OCI-LY1 (cell line): ENCODE data around the gene AUP1.

ENCODE experiments used
- H2AFZ ChIP-seq: fragments of 200-600 bp; sonication (generic), shearing (Covaris generic); 2 replicates; pipeline ENCODE4 v1.6.0; 2014; ENCODE audit warnings: antibody characterized with exemption, mild to moderate bottlenecking, low read length
- H3F3A ChIP-seq: fragments of 200-600 bp; sonication (generic), shearing (Covaris generic); 2 replicates; pipeline ENCODE4 v1.6.0; 2014; ENCODE audit warnings: mild to moderate bottlenecking, antibody characterized with exemption, low read length, moderate library complexity; ENCODE audit not compliant: insufficient read depth
- H3K27ac ChIP-seq: fragments of 200-600 bp; sonication (generic); 2 replicates; pipeline ENCODE4 v1.5.1; 2014; ENCODE audit warnings: low read length, mixed run types, mild to moderate bottlenecking, low read depth; ENCODE audit not compliant: poor library complexity, severe bottlenecking
- H3K27me3 ChIP-seq: fragments of 200-600 bp; sonication (generic); 2 replicates; pipeline ENCODE4 v1.6.0; 2014; ENCODE audit warnings: antibody characterized with exemption, mild to moderate bottlenecking, low read length, moderate library complexity; ENCODE audit not compliant: insufficient read depth
- H3K36me3 ChIP-seq: fragments of 200-600 bp; sonication (generic); 2 replicates; pipeline ENCODE4 v1.6.1; 2014; ENCODE audit warnings: mild to moderate bottlenecking, antibody characterized with exemption, low read length, moderate library complexity, mixed read lengths; ENCODE audit not compliant: insufficient read depth
- H3K4me1 ChIP-seq: fragments of 200-600 bp; sonication (generic); 2 replicates; pipeline ENCODE4 v1.5.1; 2014; ENCODE audit warnings: mild to moderate bottlenecking, low read length, moderate library complexity; ENCODE audit not compliant: insufficient read depth, severe bottlenecking
- H3K4me2 ChIP-seq: fragments of 200-600 bp; sonication (generic), shearing (Covaris generic); 2 replicates; pipeline ENCODE4 v1.6.1; 2014; ENCODE audit warnings: low read length
- H3K4me3 ChIP-seq: fragments of 200-600 bp; sonication (generic); 2 replicates; pipeline ENCODE4 v1.5.1; 2014; ENCODE audit warnings: low read length, low read depth, mild to moderate bottlenecking, mixed read lengths; ENCODE audit not compliant: poor library complexity, severe bottlenecking
- H3K79me2 ChIP-seq: fragments of 200-600 bp; shearing (Covaris generic); 2 replicates; pipeline ENCODE4 v1.6.1; 2016; ENCODE audit warnings: mixed run types, low read length, mixed read lengths; ENCODE audit not compliant: insufficient read depth
- H3K9ac ChIP-seq: fragments of 200-600 bp; sonication (generic), shearing (Covaris generic); 2 replicates; pipeline ENCODE4 v1.6.1; 2014; ENCODE audit warnings: mild to moderate bottlenecking, low read length, mixed read lengths
- H3K9me2 ChIP-seq: fragments of 200-600 bp; sonication (generic), shearing (Covaris generic); 2 replicates; pipeline ENCODE4 v1.6.1; 2014; ENCODE audit warnings: low read depth, mild to moderate bottlenecking, low read length, mixed read lengths
- H3K9me3 ChIP-seq: fragments of 200-600 bp; shearing (Covaris generic); 2 replicates; pipeline ENCODE4 v1.6.1; 2014; ENCODE audit warnings: low read length, mixed read lengths
- H4K20me1 ChIP-seq: fragments of 200-600 bp; sonication (generic), shearing (Covaris generic); 2 replicates; pipeline ENCODE4 v1.6.0; 2016; ENCODE audit warnings: mild to moderate bottlenecking, low read length; ENCODE audit not compliant: insufficient read depth
- EZH2 ChIP-seq: fragments of 200-600 bp; sonication (generic), shearing (Covaris generic); IDR thresholded peaks from 2 replicates; pipeline ENCODE4 v1.8.0; 2017; ENCODE audit warnings: borderline replicate concordance, mixed run types, mild to moderate bottlenecking, antibody characterized with exemption, low read length, moderate library complexity, mixed read lengths
- TF ChIP-seq, protein P1 (sequence below): fragments of 200-600 bp; sonication (generic), shearing (Covaris generic); IDR thresholded peaks from 2 replicates; pipeline ENCODE4 v1.5.1; 2017; ENCODE audit warnings: mild to moderate bottlenecking, antibody characterized with exemption, low read length, moderate library complexity, mixed read lengths

AUP1 gene

DNA sequence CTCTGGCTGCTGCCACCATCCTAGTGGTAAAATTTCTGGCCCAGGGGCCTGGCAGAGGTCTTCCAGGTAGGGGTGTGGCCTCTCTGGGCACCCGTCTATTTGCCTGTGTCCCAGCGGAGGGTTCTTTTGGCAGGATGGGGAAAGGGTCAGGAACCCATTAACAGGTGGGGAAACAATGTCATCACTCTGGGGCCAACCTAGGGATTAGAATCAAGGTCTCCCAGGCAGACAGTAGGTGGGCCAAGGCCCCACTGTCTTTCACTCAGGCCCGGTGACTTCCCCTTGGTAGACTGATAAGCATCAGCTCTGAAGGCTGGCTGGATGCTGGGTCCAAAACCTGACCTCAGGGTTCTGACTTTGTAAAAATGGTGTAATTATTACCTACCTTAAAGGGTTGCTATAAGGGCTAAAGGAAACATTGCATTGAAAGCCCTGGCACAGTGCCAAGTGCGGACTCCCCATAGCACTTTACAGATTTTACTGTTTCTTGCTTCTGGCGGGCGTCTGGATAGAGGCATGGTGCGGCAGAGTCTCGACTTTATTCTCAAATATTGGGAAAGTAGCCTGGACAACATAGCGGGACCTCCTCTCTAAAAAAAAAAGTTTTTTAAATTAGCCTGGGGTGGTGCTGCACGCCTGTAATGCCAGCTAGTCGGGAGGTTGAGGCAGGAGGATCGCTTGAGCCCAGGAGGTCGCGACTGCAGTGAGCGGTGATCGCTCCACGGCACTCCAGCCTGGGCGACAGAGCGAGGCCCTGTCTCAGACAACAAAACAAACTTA lies 32.3 kb downstream of the AUP1 start:
- Histone ChIP-seq H3K4me2 (no peak overlapping the region; the same call in 1 of the 2 replicates), H3K79me2 (no peaks in the 10 kb centered on the region), H4K20me1 (no peaks in the 10 kb centered on the region), H3K4me3 (no peak overlapping the region), H3F3A (no peaks in the 10 kb centered on the region), H2AFZ (no peak overlapping the region), H3K9me2 (no peaks in the 10 kb centered on the region), H3K9me3 (no peaks in the 10 kb centered on the region), H3K4me1 (no peaks in the 10 kb centered on the region), H3K27me3 (peaks cover 17% of the 10 kb centered on the region; the same call in 1 of the 2 replicates), H3K9ac (no peak overlapping the region), H3K36me3 (peaks cover 18% of the 10 kb centered on the region), H3K27ac (no peak overlapping the region)
- no peak for TF ChIP-seq EZH2
- TF ChIP-seq, protein P1, sequence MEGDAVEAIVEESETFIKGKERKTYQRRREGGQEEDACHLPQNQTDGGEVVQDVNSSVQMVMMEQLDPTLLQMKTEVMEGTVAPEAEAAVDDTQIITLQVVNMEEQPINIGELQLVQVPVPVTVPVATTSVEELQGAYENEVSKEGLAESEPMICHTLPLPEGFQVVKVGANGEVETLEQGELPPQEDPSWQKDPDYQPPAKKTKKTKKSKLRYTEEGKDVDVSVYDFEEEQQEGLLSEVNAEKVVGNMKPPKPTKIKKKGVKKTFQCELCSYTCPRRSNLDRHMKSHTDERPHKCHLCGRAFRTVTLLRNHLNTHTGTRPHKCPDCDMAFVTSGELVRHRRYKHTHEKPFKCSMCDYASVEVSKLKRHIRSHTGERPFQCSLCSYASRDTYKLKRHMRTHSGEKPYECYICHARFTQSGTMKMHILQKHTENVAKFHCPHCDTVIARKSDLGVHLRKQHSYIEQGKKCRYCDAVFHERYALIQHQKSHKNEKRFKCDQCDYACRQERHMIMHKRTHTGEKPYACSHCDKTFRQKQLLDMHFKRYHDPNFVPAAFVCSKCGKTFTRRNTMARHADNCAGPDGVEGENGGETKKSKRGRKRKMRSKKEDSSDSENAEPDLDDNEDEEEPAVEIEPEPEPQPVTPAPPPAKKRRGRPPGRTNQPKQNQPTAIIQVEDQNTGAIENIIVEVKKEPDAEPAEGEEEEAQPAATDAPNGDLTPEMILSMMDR = no peak

DNA sequence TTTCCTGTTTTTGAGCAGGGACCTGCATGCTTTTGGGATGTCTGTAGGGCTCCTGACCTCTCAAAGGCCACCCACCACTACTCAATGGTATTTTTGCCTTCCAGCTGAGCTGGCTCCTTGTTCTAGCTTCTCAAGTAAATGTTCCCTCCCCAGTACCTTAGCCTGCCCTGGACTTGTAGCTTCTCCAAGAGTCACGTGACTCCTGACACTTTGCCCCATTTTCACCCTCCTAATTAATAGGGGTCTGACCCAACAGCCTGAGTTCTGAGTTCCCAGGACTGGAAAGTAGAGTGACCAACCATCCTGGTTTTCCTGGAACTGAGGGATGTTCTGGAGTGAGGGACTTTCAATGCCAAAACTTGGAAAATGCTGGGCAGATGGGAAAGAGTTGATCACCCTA lies 34.1 kb downstream of the AUP1 start:
- Histone ChIP-seq H3K4me1 (no peaks in the 10 kb centered on the region), H3K4me3 (no peak overlapping the region), H3K79me2 (no peaks in the 10 kb centered on the region), H3K9ac (no peak overlapping the region), H3K9me3 (no peaks in the 10 kb centered on the region), H3K9me2 (no peaks in the 10 kb centered on the region), H3K27me3 (peaks cover 8% of the 10 kb centered on the region; the same call in 1 of the 2 replicates), H3K27ac (no peak overlapping the region), H3F3A (no peaks in the 10 kb centered on the region), H3K4me2 (no peak overlapping the region), H4K20me1 (no peaks in the 10 kb centered on the region), H2AFZ (no peak overlapping the region), H3K36me3 (peaks cover 34% of the 10 kb centered on the region)
- TF ChIP-seq, protein P1 = no peak
- no peak for TF ChIP-seq EZH2

- Histone ChIP-seq H2AFZ (no peak overlapping the region), H3K27me3 (no peaks in the 10 kb centered on the region), H3K9ac (no peak overlapping the region), H3K4me3 (no peak overlapping the region), H3K4me1 (no peaks in the 10 kb centered on the region), H3K36me3 (peaks cover 40% of the 10 kb centered on the region), H3F3A (no peaks in the 10 kb centered on the region), H3K27ac (no peak overlapping the region), H3K9me3 (no peaks in the 10 kb centered on the region), H3K9me2 (no peaks in the 10 kb centered on the region), H3K4me2 (no peak overlapping the region), H4K20me1 (no peaks in the 10 kb centered on the region), H3K79me2 (no peaks in the 10 kb centered on the region)
- TF ChIP-seq, protein P1 = no peak
- TF ChIP-seq EZH2 = no peak
These were observed 36.0 kb downstream of the AUP1 start for GRCh38 chr2:74493546-74493945.
